ENCODE data around the gene VMP1. TPM values are rescaled to one million over a fixed set of nuclear protein-coding genes. Genes with fewer than 3 reads are reported as not detected.

VMP1 gene
- polyA plus RNA-seq, 2 of the 4 experiments (the other 2 are of a cell fraction) = 395 to 726 TPM

DNA sequence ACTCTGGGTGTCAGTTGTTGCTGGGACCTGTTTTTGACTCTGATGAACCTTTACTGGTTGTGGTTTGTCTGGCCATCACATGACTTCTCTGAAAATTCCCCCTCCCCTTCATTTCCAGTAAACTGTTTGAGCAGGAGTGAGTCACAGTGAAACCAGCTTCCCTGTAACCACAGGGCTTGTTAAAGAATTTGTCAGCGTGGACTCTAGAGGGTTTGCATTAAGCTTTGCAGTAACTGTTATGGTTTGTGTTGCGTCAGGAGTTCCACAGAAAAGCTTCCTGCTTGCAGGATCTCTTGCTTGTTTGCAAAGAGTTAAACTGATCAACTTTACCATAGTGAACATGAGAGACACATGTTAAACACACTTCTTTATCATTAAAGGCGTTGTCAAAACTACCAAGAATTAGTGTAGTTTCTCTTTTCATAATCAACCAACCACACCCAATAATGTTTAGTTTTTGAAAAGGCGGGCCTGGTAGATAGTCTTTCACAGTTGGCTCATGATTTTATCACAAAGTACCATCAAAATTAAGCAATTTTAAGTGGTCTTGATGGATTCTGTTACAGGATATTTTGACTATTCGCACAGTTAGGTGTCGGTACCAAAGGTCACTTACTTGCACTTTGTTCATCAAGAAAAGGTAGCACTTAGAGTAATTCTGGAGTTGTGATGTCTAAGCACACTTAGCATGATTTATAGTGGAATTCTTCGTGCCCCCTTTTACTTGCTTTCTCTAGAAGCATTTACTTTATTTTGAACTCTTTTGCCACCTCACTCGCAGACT, 79.3 kb downstream of the VMP1 start:
- Histone ChIP-seq H3K4me3 (no peak overlapping the region), H3K4me1 (peaks cover 92% of the 10 kb centered on the region), H3K9me3 (no peaks in the 10 kb centered on the region), H3K27ac (peak overlapping the region; percentile 94 to 98), H3K4me2 (peak overlapping the region; percentile 63)
- CTCF ChIA-PET = interaction anchor here (0.6 to 4.9 kb wide), 13 partner anchors 10 to 71 kb away, joined by 3 to 42 read pairs (median 4); no protein-coding TSS in a partner anchor
- ATAC-seq = peak; percentile 88 to 92
- WGBS (ENCODE audit: missing lambda C conversion rate) = under 1% methylated on average over 8 of the region's 8 CpGs
- POLR2A ChIA-PET = interaction anchor here (0.8 to 8.3 kb wide), 13 partner anchors 16 to 106 kb away, joined by 3 to 610 read pairs (median 6); partner anchors contain the start of genes RPS6KB1, TUBD1 and VMP1
- DNase-seq (ENCODE audit: low read depth in 1 of 2, low spot score in 1 of 2) = peak; percentile 81 to 100
- peak; percentile 99 for FAIRE-seq
- TF ChIP-seq NFE2L2 (conservative IDR thresholded peaks at IDR 0.05; ENCODE audit: low read length) (peak; percentile 38), ZFP36 (IDR thresholded peaks at IDR 0.05; ENCODE audit: borderline replicate concordance, partially characterized antibody) (no peak), EHF (CRISPR knock-in tag; IDR thresholded peaks at IDR 0.05) (no peak; the same call in none of the 2 replicates), CEBPB (IDR thresholded peaks at IDR 0.05) (peak; percentile 92 to 97), ESRRA (IDR thresholded peaks at IDR 0.05; ENCODE audit: borderline replicate concordance, low read length) (no peak), RARB (CRISPR knock-in tag; IDR thresholded peaks at IDR 0.05) (peak; percentile 81), GATA3 (IDR thresholded peaks at IDR 0.05; ENCODE audit: borderline replicate concordance) (peak; percentile 99), FOSB (CRISPR knock-in tag; IDR thresholded peaks at IDR 0.05) (peak; percentile 93), POLR2AphosphoS2 (conservative IDR thresholded peaks at IDR 0.05; ENCODE audit: low read length) (no peak), MAFK (IDR thresholded peaks at IDR 0.05; ENCODE audit: partially characterized antibody) (peak; percentile 83), CBX8 (IDR thresholded peaks at IDR 0.05) (no peak), MYC (IDR thresholded peaks at IDR 0.05; ENCODE audit: borderline replicate concordance, low read length) (no peak), MAZ (IDR thresholded peaks at IDR 0.05; ENCODE audit: borderline replicate concordance, low read depth, low read length) (no peak), RFX5 (IDR thresholded peaks at IDR 0.05) (no peak; the same call in 1 of the 2 replicates), ZSCAN20 (CRISPR knock-in tag; IDR thresholded peaks at IDR 0.05) (no peak), PHF8 (IDR thresholded peaks at IDR 0.05; ENCODE audit: borderline replicate concordance, low read depth) (no peak), RCOR1 (IDR thresholded peaks at IDR 0.05; ENCODE audit: low read depth, low read length) (no peak), EHMT2 (IDR thresholded peaks at IDR 0.05; ENCODE audit: low read depth) (no peak), NPAS2 (CRISPR knock-in tag; IDR thresholded peaks at IDR 0.05; ENCODE audit: borderline replicate concordance) (no peak), REST (IDR thresholded peaks at IDR 0.05) (no peak), BCL3 (IDR thresholded peaks at IDR 0.05) (peak; percentile 97), SMC3 (IDR thresholded peaks at IDR 0.05) (peak; percentile 58), E2F6 (IDR thresholded peaks at IDR 0.05; ENCODE audit: borderline replicate concordance, low read depth) (0 out of 2 replicates have a peak, but pooled peaks have one; percentile 44), TFCP2L1 (CRISPR knock-in tag; IDR thresholded peaks at IDR 0.05) (peak; percentile 71; the same call in 1 of the 2 replicates), HEYL (CRISPR knock-in tag; IDR thresholded peaks at IDR 0.05) (no peak; the same call in 1 of the 2 replicates), CBX2 (IDR thresholded peaks at IDR 0.05; ENCODE audit: borderline replicate concordance, low read depth) (no peak), CHD2 (IDR thresholded peaks at IDR 0.05; ENCODE audit: low read length, partially characterized antibody) (peak; percentile 9), JUN (IDR thresholded peaks at IDR 0.05) (peak; percentile 100)
- TF ChIP-seq, protein P1, sequence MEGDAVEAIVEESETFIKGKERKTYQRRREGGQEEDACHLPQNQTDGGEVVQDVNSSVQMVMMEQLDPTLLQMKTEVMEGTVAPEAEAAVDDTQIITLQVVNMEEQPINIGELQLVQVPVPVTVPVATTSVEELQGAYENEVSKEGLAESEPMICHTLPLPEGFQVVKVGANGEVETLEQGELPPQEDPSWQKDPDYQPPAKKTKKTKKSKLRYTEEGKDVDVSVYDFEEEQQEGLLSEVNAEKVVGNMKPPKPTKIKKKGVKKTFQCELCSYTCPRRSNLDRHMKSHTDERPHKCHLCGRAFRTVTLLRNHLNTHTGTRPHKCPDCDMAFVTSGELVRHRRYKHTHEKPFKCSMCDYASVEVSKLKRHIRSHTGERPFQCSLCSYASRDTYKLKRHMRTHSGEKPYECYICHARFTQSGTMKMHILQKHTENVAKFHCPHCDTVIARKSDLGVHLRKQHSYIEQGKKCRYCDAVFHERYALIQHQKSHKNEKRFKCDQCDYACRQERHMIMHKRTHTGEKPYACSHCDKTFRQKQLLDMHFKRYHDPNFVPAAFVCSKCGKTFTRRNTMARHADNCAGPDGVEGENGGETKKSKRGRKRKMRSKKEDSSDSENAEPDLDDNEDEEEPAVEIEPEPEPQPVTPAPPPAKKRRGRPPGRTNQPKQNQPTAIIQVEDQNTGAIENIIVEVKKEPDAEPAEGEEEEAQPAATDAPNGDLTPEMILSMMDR (IDR thresholded peaks at IDR 0.05) = no peak
- TF ChIP-seq, protein P2, sequence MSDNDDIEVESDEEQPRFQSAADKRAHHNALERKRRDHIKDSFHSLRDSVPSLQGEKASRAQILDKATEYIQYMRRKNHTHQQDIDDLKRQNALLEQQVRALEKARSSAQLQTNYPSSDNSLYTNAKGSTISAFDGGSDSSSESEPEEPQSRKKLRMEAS (IDR thresholded peaks at IDR 0.05) = peak; percentile 94
- TF ChIP-seq, protein P3, sequence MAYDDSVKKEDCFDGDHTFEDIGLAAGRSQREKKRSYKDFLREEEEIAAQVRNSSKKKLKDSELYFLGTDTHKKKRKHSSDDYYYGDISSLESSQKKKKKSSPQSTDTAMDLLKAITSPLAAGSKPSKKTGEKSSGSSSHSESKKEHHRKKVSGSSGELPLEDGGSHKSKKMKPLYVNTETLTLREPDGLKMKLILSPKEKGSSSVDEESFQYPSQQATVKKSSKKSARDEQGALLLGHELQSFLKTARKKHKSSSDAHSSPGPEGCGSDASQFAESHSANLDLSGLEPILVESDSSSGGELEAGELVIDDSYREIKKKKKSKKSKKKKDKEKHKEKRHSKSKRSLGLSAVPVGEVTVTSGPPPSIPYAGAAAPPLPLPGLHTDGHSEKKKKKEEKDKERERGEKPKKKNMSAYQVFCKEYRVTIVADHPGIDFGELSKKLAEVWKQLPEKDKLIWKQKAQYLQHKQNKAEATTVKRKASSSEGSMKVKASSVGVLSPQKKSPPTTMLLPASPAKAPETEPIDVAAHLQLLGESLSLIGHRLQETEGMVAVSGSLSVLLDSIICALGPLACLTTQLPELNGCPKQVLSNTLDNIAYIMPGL (CRISPR knock-in tag; IDR thresholded peaks at IDR 0.05; ENCODE audit: borderline replicate concordance) = peak; percentile 40; the same call in 1 of the 2 replicates
